HEK293T (cell line): ENCODE measurements around the gene RBM20.

ENCODE experiments used
- CTCF ChIA-PET: fragments of 350-600 bp; formaldehyde crosslinking; extraction: SDS; loops from one replicate; lab custom pipeline; 2021; ENCODE audit warnings: antibody characterized with exemption, inconsistent platforms; lab: Yijun Ruan, JAX
- POLR2A ChIA-PET: fragments of 350-600 bp; formaldehyde crosslinking; extraction: SDS; loops from one replicate; lab custom pipeline; 2020; ENCODE audit warnings: antibody characterized with exemption, inconsistent platforms; lab: Yijun Ruan, JAX
- DNase-seq: peaks from one replicate; pipeline ENCODE4 v3.0.0; 2012; ENCODE audit warnings: mixed read lengths; ENCODE audit errors: extremely low spot score
- ARNT ChIP-seq: fragments of 450-650 bp; IDR thresholded peaks from 2 replicates; pipeline ENCODE4 v1.6.1; 2017; ENCODE audit warnings: mild to moderate bottlenecking
- BHLHE40 ChIP-seq: fragments of 450-650 bp; IDR thresholded peaks from 2 replicates; pipeline ENCODE4 v1.6.1; 2016; ENCODE audit warnings: mild to moderate bottlenecking, moderate library complexity, borderline replicate concordance
- CTBP1 ChIP-seq: fragments of 450-650 bp; IDR thresholded peaks from 2 replicates; pipeline ENCODE4 v1.6.1; 2016; ENCODE audit warnings: borderline replicate concordance
- ELF4 ChIP-seq: fragments of 450-650 bp; IDR thresholded peaks from 2 replicates; pipeline ENCODE4 v1.6.1; 2017; ENCODE audit warnings: antibody characterized with exemption
- FOXA1 ChIP-seq: fragments of 450-650 bp; IDR thresholded peaks from 2 replicates; pipeline ENCODE4 v1.6.1; 2016; ENCODE audit warnings: mild to moderate bottlenecking
- FOXK2 ChIP-seq: fragments of 450-650 bp; IDR thresholded peaks from 2 replicates; pipeline ENCODE4 v1.6.1; 2016; ENCODE audit warnings: mild to moderate bottlenecking
- FOXM1 ChIP-seq: fragments of 450-650 bp; IDR thresholded peaks from 2 replicates; pipeline ENCODE4 v1.6.1; 2017; ENCODE audit warnings: mild to moderate bottlenecking, borderline replicate concordance
- HDGF ChIP-seq: fragments of 450-650 bp; IDR thresholded peaks from 2 replicates; pipeline ENCODE4 v1.6.1; 2017; ENCODE audit warnings: antibody characterized with exemption, borderline replicate concordance
- L3MBTL2 ChIP-seq: fragments of 450-650 bp; conservative IDR thresholded peaks from 2 replicates; pipeline ENCODE4 v1.6.1; 2016; ENCODE audit warnings: mild to moderate bottlenecking
- LEF1 ChIP-seq: fragments of 450-650 bp; IDR thresholded peaks from 2 replicates; pipeline ENCODE4 v1.6.1; 2017; ENCODE audit warnings: mild to moderate bottlenecking, borderline replicate concordance
- NFRKB ChIP-seq: fragments of 450-650 bp; IDR thresholded peaks from 2 replicates; pipeline ENCODE4 v1.6.1; 2016; ENCODE audit warnings: mild to moderate bottlenecking, moderate library complexity
- SP1 ChIP-seq: fragments of 450-650 bp; IDR thresholded peaks from 2 replicates; pipeline ENCODE4 v1.6.1; 2017
- SUZ12 ChIP-seq: fragments of 450-650 bp; IDR thresholded peaks from 2 replicates; pipeline ENCODE4 v1.6.1; 2016; ENCODE audit warnings: mild to moderate bottlenecking
- TARDBP ChIP-seq: fragments of 450-650 bp; IDR thresholded peaks from 2 replicates; pipeline ENCODE4 v1.6.1; 2016
- ZNF384 ChIP-seq: fragments of 450-650 bp; IDR thresholded peaks from 2 replicates; pipeline ENCODE4 v1.6.1; 2016
- TF ChIP-seq, protein P1 (sequence below): fragments of 450-650 bp; IDR thresholded peaks from 2 replicates; pipeline ENCODE4 v1.6.1; 2016

Gene RBM20

DNA sequence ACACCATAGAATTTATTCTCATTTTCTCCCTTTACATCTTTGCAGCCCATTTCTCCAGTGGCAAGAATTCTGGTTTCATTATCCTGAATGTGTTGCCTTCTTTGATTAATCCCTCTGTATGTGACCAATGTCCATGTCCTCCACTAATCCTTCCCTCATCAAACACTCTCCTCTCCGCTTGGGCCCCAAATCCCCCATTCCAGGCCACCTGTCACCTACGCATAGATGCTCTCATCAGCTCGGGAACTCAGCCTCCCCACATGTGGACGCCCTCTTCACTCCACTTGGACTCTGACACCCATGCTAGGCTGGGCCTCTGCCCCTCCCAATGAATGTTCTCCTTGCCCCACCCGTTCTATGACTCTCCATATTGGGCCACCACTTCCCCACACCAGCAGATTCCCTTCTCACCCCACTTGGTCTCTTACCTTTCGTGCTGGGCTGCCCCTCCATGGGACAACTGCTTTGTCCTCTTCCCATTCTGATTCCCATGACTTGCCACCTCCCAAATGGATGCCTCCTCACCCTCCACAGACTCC, 18.7 kb upstream of the RBM20 start:
- POLR2A ChIA-PET: no interaction called here
- TF ChIP-seq NFRKB: no peak
- TF ChIP-seq, protein P1, sequence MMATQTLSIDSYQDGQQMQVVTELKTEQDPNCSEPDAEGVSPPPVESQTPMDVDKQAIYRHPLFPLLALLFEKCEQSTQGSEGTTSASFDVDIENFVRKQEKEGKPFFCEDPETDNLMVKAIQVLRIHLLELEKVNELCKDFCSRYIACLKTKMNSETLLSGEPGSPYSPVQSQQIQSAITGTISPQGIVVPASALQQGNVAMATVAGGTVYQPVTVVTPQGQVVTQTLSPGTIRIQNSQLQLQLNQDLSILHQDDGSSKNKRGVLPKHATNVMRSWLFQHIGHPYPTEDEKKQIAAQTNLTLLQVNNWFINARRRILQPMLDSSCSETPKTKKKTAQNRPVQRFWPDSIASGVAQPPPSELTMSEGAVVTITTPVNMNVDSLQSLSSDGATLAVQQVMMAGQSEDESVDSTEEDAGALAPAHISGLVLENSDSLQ: no peak
- TF ChIP-seq BHLHE40: no peak
- TF ChIP-seq TARDBP: no peak
- TF ChIP-seq SUZ12: no peak
- no peak for TF ChIP-seq FOXM1
- TF ChIP-seq L3MBTL2: no peak
- no peak for TF ChIP-seq SP1
- CTCF ChIA-PET: interaction anchor here (0.6 kb wide), 3 partner anchors 267 to 590 kb away, joined by 3 read pairs; no protein-coding TSS in a partner anchor

DNA sequence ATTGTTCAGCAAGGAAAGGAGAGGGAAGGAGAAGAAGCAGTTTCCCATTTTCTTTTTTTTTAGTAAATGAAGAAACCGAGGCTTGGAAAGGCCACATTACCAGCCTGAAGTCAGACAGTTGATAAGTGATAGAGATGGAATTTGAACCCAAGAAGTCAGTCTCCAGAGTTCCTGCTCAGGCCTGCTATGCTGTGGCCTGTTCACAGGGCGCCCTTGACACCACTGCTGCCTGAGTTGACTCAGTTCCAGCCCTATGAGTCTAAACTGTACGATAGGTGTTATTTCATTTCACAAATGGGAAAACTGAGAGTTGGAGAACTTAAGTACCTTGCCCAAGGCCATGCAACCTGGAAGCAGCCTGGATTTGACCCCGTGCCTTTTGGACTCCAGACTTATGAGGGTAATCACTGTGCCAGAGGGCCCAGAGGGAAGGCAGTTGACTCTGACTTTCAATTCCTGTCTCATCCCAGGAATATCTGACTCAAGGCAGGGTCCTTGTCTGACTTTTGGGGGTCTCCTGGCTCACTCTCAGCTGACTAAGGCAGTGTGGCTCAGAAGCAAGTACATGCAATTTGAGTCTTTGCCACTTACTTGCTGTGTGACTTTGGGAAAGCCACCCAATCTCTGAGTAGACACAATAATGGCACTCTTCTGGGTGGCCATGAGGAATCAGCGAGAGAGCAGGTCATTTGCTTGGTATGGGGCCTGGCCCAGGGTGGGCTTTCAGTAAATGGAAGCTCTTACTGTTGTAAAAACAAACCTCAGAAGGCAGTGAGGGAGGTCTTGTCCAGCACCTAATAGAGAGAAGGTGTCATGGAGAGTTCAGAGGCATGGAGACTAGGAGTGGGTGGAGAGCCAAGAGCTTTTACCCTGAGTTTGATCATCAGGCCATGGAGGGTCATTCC, 17.9 kb upstream of the RBM20 start:
- TF ChIP-seq ELF4 (no peak), LEF1 (no peak), TARDBP (no peak), NFRKB (no peak), ZNF384 (no peak), CTBP1 (no peak), ARNT (no peak), FOXA1 (no peak), FOXK2 (no peak), BHLHE40 (no peak), L3MBTL2 (no peak), HDGF (no peak), SP1 (no peak), SUZ12 (no peak), FOXM1 (no peak)
- TF ChIP-seq, protein P1: no peak
- ChIA-PET POLR2A (no interaction called here), CTCF (no interaction called here)
- DNase-seq: no peak

More for the DNA sequence above, 18.7 kb upstream of the RBM20 start:
- no peak for DNase-seq

DNA sequence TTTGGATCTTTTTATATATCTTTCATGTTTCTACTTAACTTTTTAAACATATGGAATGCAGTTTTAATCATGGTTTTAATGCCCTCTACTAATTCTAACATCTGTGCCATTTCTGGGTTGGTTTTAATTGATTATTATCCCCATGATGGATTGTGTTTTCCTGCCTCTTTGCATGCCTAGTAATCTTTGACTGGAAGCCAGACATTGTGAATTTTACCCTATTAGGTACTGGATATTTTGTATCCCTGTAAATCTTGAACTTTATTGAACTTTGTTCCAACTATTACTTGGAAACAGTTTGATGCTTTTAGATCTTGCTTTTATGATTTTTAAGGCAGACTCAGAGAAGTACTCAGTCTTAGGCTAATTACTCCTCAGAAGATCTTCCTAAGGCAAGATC, 16.0 kb upstream of the RBM20 start:
- ChIA-PET CTCF (no interaction called here), POLR2A (no interaction called here)

DNA sequence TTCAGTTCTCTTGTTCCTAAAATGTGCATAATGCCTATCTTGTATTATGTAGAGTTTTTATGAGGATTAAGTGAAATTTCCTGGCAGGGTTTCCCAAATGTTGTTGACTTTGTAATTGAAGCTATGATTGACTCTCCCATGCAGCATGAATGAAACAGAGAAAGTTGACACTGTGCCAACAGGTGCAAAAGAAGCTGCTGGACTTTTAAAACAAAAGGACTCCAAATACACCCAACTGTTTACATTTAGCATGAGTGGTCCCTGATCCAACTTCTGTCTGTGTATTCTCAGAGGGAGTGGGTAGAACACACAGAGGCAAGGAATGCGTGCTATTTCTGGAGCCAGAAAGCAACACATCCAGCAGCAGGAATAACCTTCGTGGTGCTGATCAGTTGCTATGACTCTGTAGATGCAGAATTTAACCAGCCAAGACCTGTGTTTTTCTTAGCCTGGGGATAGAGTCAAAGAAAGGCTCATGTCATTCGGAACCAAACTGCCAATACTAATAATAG, 14.4 kb upstream of the RBM20 start:
- CTCF ChIA-PET: interaction anchor here (0.6 kb wide), 1 partner anchor 51 kb away, joined by 3 read pairs; no protein-coding TSS in a partner anchor
- DNase-seq: no peak
- peak; percentile 91 for TF ChIP-seq FOXA1
- TF ChIP-seq, protein P1: peak; percentile 97
- no peak for TF ChIP-seq NFRKB
- peak; percentile 57; the same call in 1 of the 2 replicates for TF ChIP-seq CTBP1
- POLR2A ChIA-PET: no interaction called here

More for the DNA sequence above, 16.0 kb upstream of the RBM20 start:
- TF ChIP-seq SUZ12 (no peak), FOXK2 (no peak), HDGF (no peak), SP1 (no peak), BHLHE40 (no peak), CTBP1 (no peak), L3MBTL2 (no peak), FOXA1 (no peak), FOXM1 (no peak), NFRKB (no peak), ARNT (no peak), ELF4 (no peak), TARDBP (no peak), ZNF384 (no peak), LEF1 (no peak)
- TF ChIP-seq, protein P1: no peak
- no peak for DNase-seq

DNA sequence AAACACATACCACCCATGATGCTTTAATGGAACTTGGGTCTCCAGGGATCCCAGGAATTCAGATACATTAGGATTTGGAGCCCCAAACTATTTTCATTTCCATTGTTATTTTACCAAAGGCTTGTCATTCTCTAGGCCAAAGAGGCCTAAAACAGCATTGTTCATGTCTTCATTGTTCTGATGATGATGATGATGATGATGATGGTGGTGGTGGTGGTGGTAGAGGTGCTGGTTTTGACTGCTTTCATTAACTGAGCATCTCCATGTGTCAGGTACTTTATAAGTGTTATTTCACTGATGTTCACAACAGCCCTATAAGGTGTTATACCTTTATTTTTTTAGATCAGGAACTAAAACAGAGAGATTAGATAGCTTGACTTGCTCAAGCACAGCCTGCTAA, 12.2 kb upstream of the RBM20 start:
- DNase-seq: no peak
- CTCF ChIA-PET: no interaction called here
- no peak for TF ChIP-seq SUZ12
- POLR2A ChIA-PET: no interaction called here
